ENCODE measurements around the gene LAMTOR2.

Gene LAMTOR2

GRCh38 chr1:156019946-156020292 is 34.7 kb upstream of the LAMTOR2 start:
- H3K27ac ChIP-seq = peak overlapping the region; percentile 81
- TF ChIP-seq CTCF (conservative IDR thresholded peaks at IDR 0.05) (no peak), ZFX (IDR thresholded peaks at IDR 0.05) (no peak)

- TF ChIP-seq CTCF (conservative IDR thresholded peaks at IDR 0.05) (no peak), ZFX (IDR thresholded peaks at IDR 0.05) (no peak)
Observed at GRCh38 chr1:156020293-156021092, 34.1 kb upstream of the LAMTOR2 start, which contains the start of gene SSR2. Gene SSR2, minus strand, starts transcription at chr1:156020951. Its CDS starts 784 bp downstream, at chr1:156020167.

GRCh38 chr1:156021093-156021428 is 33.5 kb upstream of the LAMTOR2 start:
- TF ChIP-seq CTCF (conservative IDR thresholded peaks at IDR 0.05) (no peak), ZFX (IDR thresholded peaks at IDR 0.05) (no peak)
- H3K27ac ChIP-seq = peak overlapping the region; percentile 81; the same call in 1 of the 2 replicates

More at GRCh38 chr1:156020293-156021092, 34.1 kb upstream of the LAMTOR2 start, which contains the start of gene SSR2:
- peak within 1 kb of the TSS; percentile 81 for H3K27ac ChIP-seq

GRCh38 chr1:156021954-156022353 is 32.6 kb upstream of the LAMTOR2 start:
- H3K27ac ChIP-seq = no peak overlapping the region
- TF ChIP-seq CTCF (conservative IDR thresholded peaks at IDR 0.05) = no peak
- TF ChIP-seq ZFX (IDR thresholded peaks at IDR 0.05) = no peak

GRCh38 chr1:156024801-156025200 is 29.8 kb upstream of the LAMTOR2 start:
- no peak for TF ChIP-seq CTCF (conservative IDR thresholded peaks at IDR 0.05)
- TF ChIP-seq ZFX (IDR thresholded peaks at IDR 0.05) = no peak
- H3K27ac ChIP-seq = no peak overlapping the region

GRCh38 chr1:156025876-156026275 is 28.7 kb upstream of the LAMTOR2 start:
- TF ChIP-seq CTCF (conservative IDR thresholded peaks at IDR 0.05) (no peak), ZFX (IDR thresholded peaks at IDR 0.05) (no peak)
- no peak overlapping the region for H3K27ac ChIP-seq

- TF ChIP-seq CTCF (conservative IDR thresholded peaks at IDR 0.05) (no peak), ZFX (IDR thresholded peaks at IDR 0.05) (no peak)
Observed at GRCh38 chr1:156026588-156026987, 28.0 kb upstream of the LAMTOR2 start.

More at GRCh38 chr1:156026588-156026987, 28.0 kb upstream of the LAMTOR2 start:
- H3K27ac ChIP-seq = no peak overlapping the region

Data from C4-2B (cell line).